Stomach (tissue), 4 donors: ENCODE data around the gene MASP1.

Experiments
- CTCF ChIP-seq, 7 experiments: fragments of 450-650 bp in 4 of 7; fragments of 200-600 bp in 3 of 7; sonication (generic) in 3 of 7; IDR thresholded peaks; one replicate each; pipeline ENCODE4 v1.5.1; 2016 to 2019; ENCODE audit warnings: antibody characterized with exemption in 7 of 7, control low read depth in 2 of 7, mild to moderate bottlenecking in 1 of 7
- EP300 ChIP-seq: sonication (generic); formaldehyde crosslinking; IDR thresholded peaks from one replicate; pipeline ENCODE4 v1.6.1; 2017; ENCODE audit warnings: antibody characterized with exemption
- POLR2A ChIP-seq, 4 donors: fragments of 450-650 bp; IDR thresholded peaks; one replicate each; pipeline ENCODE4 v1.6.1; 2016; ENCODE audit warnings: antibody characterized with exemption in 4 of 4, control low read depth in 2 of 4, mild to moderate bottlenecking in 1 of 4, moderate library complexity in 1 of 4
- POLR2AphosphoS5 ChIP-seq, 3 donors: sonication (generic); formaldehyde crosslinking; IDR thresholded peaks; one replicate each; pipeline ENCODE4 v1.6.1; 2016; ENCODE audit warnings: antibody characterized with exemption in 3 of 3

DNA sequence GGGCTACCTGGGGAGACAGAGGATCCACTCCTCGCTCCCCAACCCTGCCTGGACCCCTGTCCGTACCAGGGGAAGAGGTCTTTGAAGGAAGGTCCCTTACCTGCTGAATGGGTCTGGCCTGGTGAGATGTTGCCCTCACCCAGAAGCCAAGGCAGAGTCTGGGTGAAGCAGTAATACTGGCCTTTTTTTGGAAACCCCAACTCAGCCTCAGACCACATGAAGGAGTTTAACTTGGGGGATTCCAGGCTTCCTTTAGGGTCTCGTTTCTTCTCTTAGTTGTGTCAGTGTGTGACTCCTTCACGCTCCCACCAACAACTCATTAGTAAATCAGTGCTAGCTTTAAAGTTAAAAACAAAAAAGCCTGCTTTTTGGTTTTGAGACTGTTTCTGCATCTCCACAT is 48.6 kb downstream of the MASP1 start:
- TF ChIP-seq CTCF (IDR thresholded peaks at IDR 0.05): no peak
- TF ChIP-seq POLR2AphosphoS5 (IDR thresholded peaks at IDR 0.05): no peak
- no peak for TF ChIP-seq POLR2A (IDR thresholded peaks at IDR 0.05)
- TF ChIP-seq EP300: no peak
